ENCODE measurements around the gene MAP4.

The MAP4 gene

DNA sequence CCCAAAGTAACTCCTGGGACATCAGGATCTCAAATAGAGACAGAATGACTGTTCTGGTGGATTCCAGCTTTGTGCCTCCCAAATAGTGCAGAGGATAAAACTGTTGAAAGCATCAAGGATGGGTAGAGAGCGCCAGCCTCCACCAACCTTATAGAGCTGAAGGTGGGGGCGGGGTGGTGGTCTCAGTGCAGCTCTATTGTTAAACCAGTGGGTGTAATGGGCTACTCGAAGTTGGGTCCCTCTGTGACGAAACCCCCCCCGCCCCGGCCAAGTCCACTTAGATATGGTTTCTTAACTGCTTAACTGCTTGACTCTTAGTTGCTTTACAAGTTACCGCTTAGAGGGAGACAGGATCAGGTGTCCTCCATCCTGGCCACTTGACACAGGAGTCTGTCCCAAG lies 190.6 kb downstream of the MAP4 start:
- DNase-seq: no peak

- DNase-seq: peak; percentile 83 to 90
Observed at GRCh38 chr3:47824541-47825473, 191.4 kb downstream of the MAP4 start.

DNA sequence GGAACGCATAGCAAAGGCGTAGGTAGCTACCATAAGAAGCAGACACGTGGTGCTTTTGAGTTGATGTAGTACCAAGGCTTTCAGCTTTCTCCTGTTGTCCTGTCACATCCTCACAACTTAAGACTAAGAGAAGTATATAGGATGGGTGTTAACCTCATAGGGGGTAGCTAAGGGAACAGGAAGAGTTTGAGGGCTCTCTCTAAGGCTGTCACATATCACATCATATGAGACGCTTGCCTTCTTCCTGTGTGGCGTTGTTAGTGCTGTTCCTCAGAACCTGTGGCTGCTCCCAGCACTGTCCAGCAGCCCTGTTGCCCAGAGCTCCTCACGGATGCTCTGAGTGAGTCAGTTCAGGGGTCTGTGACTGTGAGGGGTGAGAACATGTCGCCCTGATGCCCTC lies 198.6 kb downstream of the MAP4 start:
- no peak for DNase-seq

DNA sequence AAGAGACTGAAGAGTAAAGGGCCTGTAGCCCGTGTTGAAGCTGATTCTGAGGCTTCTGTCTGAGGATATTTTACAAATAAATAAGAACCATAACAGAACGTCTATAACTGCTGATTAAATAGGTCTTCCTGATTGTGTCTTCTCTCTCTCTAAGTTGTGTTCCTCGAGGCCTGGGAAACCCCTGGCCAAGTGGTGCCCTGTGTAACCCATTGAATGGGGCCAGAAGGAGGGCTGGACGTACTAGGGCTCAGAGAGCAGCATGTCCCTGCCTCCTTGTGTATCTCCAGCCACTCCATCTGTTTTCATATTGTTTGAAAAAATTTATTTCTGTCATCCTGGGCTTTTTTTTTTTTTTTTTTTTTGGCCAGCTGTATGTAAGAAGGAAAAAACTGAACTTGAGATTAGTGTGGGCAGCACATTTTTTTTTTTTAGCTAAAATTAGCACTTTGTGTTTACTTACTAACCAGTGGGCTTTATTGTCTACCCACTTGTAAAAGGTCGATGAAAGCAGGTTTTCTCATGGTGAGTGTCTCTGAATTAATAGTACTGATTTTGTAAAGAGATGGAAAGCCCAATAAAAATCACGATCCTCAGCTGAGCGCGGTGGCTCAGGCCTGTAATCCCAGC lies 202.6 kb downstream of the MAP4 start:
- peak; percentile 23 to 24 for DNase-seq

GRCh38 chr3:47804577-47804976 lies 211.6 kb downstream of the MAP4 start:
- no peak for DNase-seq

DNA sequence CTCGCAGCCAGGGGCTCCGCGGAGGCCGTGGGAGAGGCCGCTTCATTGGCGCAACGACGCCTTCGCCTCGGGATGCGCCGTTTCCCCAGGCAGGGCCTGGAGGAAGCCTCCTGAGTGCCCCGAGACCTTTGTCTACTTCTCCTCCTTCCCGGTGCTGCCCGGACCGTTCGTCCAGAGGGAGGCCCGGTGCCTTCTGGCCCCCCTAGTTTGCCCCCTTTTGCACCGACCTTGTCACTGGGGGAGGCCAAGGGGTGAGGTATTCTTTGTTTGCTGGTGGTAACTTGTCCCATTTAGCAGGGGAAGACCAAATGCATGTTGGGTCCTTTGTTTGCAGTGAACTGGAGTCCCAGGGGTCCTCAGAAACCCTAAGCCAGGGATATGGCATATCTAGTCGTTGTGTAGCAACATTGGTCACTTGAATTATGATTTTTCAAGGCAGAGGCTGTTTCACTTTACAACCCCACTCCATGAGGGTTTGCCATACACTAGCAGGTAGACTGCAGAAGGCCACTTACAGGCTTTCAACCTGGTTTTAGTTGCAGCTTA lies 212.7 kb downstream of the MAP4 start:
- peak in 1 of 2 donors; percentile 84 for DNase-seq

GRCh38 chr3:47802734-47803479 lies 213.3 kb downstream of the MAP4 start, which contains the start of gene DHX30:
DHX30 (plus strand) TSS chr3:47803138; CDS start chr3:47810684, 7,546 bp downstream.
- DNase-seq: peak; percentile 80 to 96
